Gastroesophageal sphincter (tissue), 3 donors: Measurements from ENCODE around the gene MED27.

Source experiments
- POLR2AphosphoS5 ChIP-seq: sonication (generic); formaldehyde crosslinking; IDR thresholded peaks from one replicate; pipeline ENCODE4 v1.6.1; 2017; ENCODE audit warnings: antibody characterized with exemption
- TF ChIP-seq, protein P1 (sequence below), 4 experiments: fragments of 200-600 bp in 2 of 4; fragments of 450-650 bp in 2 of 4; sonication (generic) in 1 of 4; IDR thresholded peaks; one replicate each; pipeline ENCODE4 v1.5.1; 2017 to 2019; ENCODE audit warnings: antibody characterized with exemption in 4 of 4, mild to moderate bottlenecking in 2 of 4, moderate library complexity in 2 of 4

DNA sequence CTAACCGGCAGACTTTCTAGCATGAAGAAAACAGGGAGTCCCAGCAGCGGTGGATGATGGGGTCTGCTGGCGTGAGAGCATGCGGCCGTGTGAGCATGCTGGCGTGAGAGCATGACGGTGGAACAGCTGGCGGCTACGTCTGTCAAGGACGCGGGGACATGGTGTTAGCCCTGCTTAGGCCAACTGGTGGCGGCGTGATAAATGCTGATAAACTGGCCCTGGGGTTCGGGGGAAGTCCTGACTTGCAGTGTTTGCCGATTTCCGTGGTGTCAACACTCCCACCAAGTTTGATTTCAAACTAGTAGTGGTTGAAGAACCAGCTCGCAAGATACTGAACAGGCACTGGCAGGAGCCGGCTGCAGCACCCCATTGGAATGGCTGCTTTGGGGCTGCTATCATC, 217.4 kb downstream of the MED27 start:
- TF ChIP-seq, protein P1, sequence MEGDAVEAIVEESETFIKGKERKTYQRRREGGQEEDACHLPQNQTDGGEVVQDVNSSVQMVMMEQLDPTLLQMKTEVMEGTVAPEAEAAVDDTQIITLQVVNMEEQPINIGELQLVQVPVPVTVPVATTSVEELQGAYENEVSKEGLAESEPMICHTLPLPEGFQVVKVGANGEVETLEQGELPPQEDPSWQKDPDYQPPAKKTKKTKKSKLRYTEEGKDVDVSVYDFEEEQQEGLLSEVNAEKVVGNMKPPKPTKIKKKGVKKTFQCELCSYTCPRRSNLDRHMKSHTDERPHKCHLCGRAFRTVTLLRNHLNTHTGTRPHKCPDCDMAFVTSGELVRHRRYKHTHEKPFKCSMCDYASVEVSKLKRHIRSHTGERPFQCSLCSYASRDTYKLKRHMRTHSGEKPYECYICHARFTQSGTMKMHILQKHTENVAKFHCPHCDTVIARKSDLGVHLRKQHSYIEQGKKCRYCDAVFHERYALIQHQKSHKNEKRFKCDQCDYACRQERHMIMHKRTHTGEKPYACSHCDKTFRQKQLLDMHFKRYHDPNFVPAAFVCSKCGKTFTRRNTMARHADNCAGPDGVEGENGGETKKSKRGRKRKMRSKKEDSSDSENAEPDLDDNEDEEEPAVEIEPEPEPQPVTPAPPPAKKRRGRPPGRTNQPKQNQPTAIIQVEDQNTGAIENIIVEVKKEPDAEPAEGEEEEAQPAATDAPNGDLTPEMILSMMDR (IDR thresholded peaks at IDR 0.05), result no peak
- TF ChIP-seq POLR2AphosphoS5, result no peak
